Activated CD4-positive, CD25-positive, alpha-beta regulatory T cell treated with anti-CD3 and anti-CD28 coated beads, Interleukin-2, amount 50 U/mL, for 24 hours (primary cell): ENCODE measurements around the gene THSD7B.
"Not testable (repeated sequence)": the region's sequence is repeated elsewhere in the genome, so short reads cannot be mapped to it uniquely, and the experiment has no call there.

ENCODE experiments used
- ATAC-seq, 2 donors: fragments of 150-1000 bp; cut with Tn5 transposase; one replicate each; pipeline ENCODE4 v1.10.0; 2021; ENCODE audit warnings: mild to moderate bottlenecking in 1 of 2, moderate library complexity in 1 of 2

Gene THSD7B

GRCh38 chr2:137587834-137588233 lies 822.5 kb downstream of the THSD7B start:
- not testable (repeated sequence) for ATAC-seq

- not testable (repeated sequence) for ATAC-seq
Observed at GRCh38 chr2:137588578-137588977, 823.2 kb downstream of the THSD7B start.

GRCh38 chr2:137590102-137590501 lies 824.8 kb downstream of the THSD7B start:
- ATAC-seq: no peak

DNA sequence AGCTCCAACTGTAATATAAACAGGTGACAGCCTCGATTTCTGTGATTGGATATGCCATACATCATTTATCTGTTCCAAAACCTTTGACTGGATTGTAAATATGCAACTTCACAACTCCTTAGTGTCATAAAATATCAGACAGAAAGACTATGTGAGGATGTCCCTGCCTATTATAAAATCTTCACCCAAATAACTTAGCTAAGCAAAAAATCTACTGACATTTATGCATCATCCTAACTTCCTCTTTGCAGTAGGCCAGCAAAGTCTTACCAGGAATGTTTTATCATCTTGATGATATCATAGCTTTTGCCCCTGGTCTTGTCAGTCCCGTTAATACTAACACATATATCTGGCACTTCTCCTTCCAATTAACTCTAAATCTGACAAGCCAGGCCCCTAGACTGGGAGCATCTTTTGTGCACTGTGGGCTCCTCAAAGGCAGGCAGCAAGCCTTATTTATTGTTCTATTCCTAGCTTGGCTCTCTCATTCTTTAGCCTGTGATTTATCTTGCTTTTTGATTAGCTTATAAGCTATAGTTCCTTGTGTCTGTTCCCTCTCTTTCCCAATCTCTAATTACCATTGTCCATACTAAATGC lies 842.5 kb downstream of the THSD7B start:
- no peak for ATAC-seq

DNA sequence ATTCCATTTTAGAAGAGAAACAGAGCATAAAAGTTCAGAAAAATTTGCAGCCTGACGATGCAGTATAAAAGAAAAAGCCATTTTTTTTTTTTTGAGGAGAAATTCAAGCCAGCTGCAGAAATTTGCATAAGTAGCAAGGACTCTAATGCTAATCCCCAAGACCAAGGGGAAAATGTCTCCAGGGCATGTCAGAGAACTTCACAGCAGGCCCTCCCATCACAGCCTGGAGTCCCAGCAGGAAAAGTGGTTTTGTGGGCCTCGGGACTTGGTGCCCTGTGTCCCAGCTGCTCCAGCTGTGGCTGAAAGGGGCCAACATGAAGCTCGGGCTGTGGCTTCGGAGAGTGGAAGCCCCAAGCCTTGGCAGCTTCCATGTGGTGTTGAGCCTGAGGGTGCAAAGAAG lies 873.6 kb downstream of the THSD7B start:
- no peak for ATAC-seq

DNA sequence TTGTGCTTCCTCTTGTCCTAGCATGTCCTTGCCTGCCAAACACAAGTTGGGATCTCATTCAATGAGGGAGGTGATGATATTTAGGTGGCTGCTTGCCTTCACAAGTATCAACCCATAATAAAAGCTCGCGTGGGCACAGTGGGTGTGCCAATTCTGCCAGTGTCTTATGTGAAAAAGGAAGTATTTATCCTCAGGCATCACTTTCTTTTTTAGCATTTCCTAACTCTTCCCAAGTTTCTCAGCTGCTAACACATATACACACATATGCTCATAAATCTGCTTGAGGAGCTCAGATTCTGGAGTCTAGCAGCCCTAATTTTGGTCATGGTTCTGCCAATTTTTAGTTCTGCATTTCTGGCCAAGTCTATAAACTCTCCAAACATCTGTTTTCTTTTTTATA lies 879.4 kb downstream of the THSD7B start:
- no peak for ATAC-seq

- no peak for ATAC-seq
Observed at GRCh38 chr2:137654046-137654445, 888.7 kb downstream of the THSD7B start.

DNA sequence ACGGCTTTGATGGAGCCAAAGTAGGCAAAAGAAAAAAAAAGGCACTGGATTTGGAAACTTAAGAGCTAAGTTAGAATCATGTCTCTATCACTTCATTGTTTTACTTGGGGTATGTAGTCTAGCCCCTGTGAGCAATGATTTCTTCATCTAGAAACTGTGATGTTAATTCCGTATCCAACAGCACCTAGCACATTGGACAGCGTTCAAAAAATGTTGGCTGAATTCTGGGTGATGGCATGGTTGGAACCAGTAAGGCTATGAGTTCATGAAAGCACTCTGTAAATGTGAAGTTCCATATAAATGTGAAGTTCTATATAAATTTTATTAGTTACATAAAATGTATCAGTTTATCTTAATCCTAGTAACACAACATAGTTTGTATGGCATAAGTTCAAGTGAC lies 890.5 kb downstream of the THSD7B start:
- ATAC-seq: no peak

GRCh38 chr2:137658433-137658832 lies 893.1 kb downstream of the THSD7B start:
- ATAC-seq: no peak

DNA sequence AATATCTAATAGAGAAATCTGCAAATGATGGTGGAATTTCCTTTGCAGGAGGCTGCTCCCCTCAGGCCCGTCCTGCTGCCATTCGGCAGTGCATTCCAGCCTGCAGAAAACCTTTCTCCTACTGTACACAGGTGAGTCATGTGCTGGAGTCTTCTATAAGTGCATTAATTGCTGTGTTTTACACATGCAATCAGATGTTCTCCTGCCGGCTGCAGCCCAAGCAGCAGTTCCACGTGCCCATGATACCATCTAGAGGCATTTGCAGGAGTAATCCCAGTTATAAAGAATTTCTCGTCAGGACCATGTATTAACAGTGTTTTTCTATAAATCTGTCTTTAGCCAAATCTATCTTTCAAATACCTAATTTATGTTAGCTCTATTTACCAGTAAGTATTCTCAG lies 894.3 kb downstream of the THSD7B start:
- ATAC-seq: no peak

DNA sequence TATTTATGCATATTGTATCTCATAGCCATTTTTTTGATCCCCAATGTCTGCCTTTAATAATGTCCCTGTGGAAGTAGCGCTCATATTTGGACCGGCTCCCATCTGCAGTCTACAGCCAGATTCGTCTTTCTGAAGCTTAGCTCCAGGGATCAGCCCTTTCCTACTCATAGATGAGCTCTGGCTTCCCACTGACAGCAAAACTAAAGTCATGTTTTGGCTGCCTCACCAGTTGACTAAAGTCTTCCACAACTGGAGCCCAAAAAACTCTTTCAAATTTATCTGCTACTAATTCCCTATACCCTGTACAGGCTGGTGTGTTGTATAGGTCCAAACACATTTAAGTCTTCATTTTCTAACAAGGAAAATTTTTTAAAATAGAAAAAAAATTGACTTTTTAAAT lies 904.8 kb downstream of the THSD7B start:
- ATAC-seq: no peak

DNA sequence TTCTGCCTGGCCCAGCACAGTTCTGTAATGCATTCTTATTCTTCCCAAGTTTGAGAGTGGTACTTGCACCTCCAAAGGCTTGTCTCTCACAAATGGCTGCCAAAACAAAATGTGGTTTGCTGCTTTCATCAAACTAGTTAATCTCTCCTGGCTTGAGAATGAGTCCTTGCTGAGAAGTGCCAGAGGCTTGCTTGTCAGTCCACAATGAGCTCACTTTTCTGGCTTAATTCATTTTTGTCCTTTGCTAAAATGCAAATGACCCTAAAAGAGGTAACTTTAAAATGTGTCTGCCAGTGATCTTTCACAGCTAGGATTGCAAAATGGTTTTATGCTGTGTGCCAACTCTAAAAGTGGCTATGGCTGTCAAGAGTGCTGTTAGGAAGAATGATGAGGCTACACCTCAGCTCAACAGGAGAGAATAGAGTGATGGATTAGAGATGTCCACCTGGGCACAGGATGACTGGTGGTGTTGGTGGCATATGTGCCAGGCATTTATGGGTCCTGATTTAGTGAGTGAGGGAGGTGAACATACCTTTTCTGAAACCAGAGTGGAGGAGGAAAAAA lies 907.7 kb downstream of the THSD7B start:
- ATAC-seq: no peak

GRCh38 chr2:137674991-137675390 lies 909.6 kb downstream of the THSD7B start:
- no peak for ATAC-seq

GRCh38 chr2:137675584-137676327 lies 910.4 kb downstream of the THSD7B start:
- ATAC-seq: no peak

- ATAC-seq: no peak
Observed at GRCh38 chr2:137676346-137676745, 911.0 kb downstream of the THSD7B start.

DNA sequence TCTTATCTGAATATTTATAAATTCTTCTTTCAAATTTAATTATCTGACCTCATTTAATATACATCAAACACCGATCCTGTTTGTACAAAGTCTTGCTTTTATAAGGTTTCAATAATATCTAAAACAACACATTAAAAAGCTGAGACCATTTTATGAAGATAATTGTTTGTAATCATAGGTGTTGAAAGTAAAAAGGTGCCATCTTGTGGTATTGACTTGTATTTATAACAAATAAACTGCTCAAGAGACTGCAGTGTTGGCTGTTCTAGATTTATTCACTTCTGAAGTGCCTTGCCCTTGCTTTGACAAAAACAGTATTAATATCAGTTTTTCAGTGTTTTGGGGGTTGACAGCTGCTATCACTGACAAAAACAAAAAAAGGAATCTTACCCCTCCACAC lies 912.1 kb downstream of the THSD7B start:
- no peak for ATAC-seq

- no peak for ATAC-seq
Observed at GRCh38 chr2:137689549-137689948, 924.2 kb downstream of the THSD7B start.

- ATAC-seq: no peak
Observed at GRCh38 chr2:137693534-137693933, 928.2 kb downstream of the THSD7B start.

DNA sequence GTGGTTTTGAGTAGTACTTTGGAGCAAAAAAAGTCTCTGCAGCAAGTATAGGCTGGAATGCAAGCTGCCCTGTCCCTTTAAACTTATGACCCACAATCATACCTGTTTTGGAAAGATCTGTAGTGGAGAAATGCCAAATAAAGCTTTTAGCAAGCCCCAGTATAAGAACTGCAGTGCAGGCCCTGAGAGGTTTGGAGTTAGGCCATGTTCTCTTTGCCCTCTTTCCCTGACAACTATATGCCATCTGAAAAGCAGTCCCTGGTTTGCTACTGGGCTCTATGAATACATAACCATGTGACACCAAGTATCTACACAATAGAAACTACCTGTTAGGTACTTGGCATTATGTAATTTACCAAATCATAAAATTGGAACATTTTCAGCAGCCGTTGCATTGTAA lies 931.6 kb downstream of the THSD7B start:
- ATAC-seq: no peak

- ATAC-seq: not testable (repeated sequence)
Observed at GRCh38 chr2:137700250-137700649, 934.9 kb downstream of the THSD7B start.

DNA sequence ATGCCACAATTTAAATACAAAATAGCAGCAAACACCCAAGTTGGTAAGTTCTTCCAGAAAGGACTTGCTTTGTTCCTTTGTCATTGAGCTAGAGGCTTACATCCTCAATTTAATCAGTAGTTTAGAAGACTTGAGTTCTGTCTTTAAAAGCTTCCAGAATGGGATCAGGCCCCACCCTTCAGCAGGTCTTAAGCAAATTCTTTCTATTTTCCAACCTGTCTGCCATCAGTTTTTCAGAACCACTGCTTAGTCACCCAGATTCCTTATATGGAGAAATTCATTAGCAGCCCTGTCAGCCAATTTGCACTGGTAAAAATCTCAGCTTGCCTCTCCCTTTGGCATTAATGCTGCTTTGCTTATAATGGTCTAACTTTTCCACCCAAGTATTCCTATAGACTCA lies 935.3 kb downstream of the THSD7B start:
- no peak for ATAC-seq

DNA sequence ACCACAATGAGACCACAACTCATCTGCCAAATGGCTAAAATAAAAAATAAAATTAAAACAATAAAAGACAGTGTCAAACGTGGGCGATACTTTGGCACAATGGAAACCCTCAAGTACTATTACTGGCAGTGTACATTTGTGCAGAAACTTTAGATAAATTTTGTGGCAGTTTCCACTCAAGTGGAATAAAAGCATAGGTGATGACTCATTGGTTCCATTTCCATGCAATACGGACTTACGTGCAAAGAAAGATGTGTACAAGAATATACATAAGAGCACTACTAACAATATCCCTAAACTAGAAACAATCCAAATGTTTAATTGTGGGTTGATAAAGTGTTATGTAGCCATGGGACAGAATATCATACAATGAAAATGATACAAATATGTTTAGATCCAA lies 940.0 kb downstream of the THSD7B start:
- ATAC-seq: no peak

DNA sequence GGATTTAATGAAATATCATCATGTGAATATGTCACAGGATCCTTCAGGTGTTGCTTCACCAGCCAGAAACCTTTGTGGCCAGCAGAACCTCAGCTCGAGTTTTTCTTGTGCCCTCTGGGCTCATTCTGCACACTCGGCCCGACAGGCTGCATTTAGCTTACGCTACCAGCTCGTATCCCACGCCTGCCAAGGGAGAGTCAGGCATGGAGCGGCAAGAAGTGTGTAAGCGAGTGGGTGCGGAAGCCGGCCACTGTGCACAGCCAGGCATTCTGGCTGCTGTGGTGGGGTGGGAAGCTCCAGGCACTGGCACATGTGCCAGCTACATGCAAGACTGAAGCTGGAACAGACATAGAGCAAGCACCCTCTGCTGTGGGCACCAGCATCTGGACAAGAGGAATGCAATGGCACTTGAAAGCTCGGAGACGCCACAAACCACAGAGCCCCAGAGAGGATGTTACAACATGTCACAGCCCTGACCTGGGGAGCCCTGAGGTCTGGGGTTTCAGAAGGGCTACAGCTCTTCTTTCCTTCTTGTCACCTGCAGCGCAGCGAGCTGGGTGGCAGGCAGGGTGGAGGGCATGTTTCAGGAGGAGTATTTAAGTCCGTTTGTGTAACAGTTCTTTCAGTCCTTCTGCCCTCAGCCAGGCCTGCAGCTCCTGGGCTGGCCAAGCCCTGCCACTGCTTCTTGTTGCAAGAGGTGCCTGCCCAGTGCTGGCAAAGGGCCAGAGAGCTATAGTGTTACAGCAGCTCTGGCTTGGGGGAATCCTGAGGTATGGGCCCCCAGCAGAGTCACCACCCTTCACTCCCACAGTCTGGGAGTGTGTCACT lies 941.7 kb downstream of the THSD7B start:
- no peak for ATAC-seq

DNA sequence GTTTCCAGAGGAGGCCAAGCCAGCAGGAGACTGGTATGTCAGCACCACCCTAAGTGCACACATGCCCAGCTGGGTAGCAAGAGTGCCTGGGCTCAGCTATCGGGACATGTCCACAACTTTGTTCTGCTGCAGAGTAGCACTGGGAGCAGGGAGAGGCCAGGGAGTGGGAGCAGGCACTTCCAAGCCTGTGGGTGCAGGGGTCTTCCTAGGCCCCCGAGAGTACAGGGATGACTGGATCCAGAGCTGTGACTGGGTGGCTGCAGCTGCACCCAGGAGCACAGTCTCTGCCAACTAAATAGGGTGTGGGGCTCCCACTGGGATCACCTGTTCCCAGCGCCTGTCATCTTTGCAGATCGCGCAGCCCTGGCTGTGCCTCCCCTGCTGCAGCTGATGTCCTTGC lies 943.0 kb downstream of the THSD7B start:
- ATAC-seq: no peak
